ENCODE results near the gene SPPL2B. TPM values are rescaled to one million over a fixed set of nuclear protein-coding genes. Genes with fewer than 3 reads are reported as not detected.

Gene SPPL2B
- total and polyA plus RNA-seq, 4 donors, result 9.5 to 34.6 (median 21.4) TPM

GRCh38 chr19:2325281-2326046, 3.0 kb upstream of the SPPL2B start:
- H3K27me3 ChIP-seq (ENCODE audit: control insufficient read depth in 4 of 4, insufficient read depth in 4 of 4, low read length in 3 of 4), result no peaks in the 10 kb centered on the region
- no peak overlapping the region for H3K4me3 ChIP-seq (ENCODE audit: low read depth in 1 of 3, low read length in 3 of 3)
- 82% methylated on average over 29 of the region's 29 CpGs for WGBS
- peaks cover 0 to 18% (median 3%) of the 10 kb centered on the region in 4 donors for H3K36me3 ChIP-seq (ENCODE audit: control insufficient read depth in 4 of 4, insufficient read depth in 3 of 4, low read depth in 1 of 4, low read length in 3 of 4)
- H3K4me1 ChIP-seq (ENCODE audit: control insufficient read depth in 4 of 4, insufficient read depth in 4 of 4, low read length in 3 of 4), result peaks cover 9 to 27% (median 26%) of the 10 kb centered on the region in 4 donors
- no peak for DNase-seq (ENCODE audit: low spot score)
- TF ChIP-seq YY1 (IDR thresholded peaks at IDR 0.05), result no peak
- H3K9me3 ChIP-seq (ENCODE audit: control insufficient read depth in 4 of 4, low read length in 3 of 4), result no peaks in the 10 kb centered on the region
- H3K27ac ChIP-seq (ENCODE audit: low read depth in 1 of 2, low read length in 2 of 2), result no peak overlapping the region
- no peak overlapping the region for H3K9ac ChIP-seq (ENCODE audit: low read depth in 1 of 2, low read length in 2 of 2)

- Histone ChIP-seq H3K9ac (ENCODE audit: low read depth in 1 of 2, low read length in 2 of 2) (no peak overlapping the region), H3K27ac (ENCODE audit: low read depth in 1 of 2, low read length in 2 of 2) (no peak overlapping the region), H3K9me3 (ENCODE audit: control insufficient read depth in 4 of 4, low read length in 3 of 4) (no peaks in the 10 kb centered on the region), H3K4me3 (ENCODE audit: low read depth in 1 of 3, low read length in 3 of 3) (no peak overlapping the region), H3K4me1 (ENCODE audit: control insufficient read depth in 4 of 4, insufficient read depth in 4 of 4, low read length in 3 of 4) (peaks cover 13 to 39% (median 33%) of the 10 kb centered on the region in 4 donors), H3K36me3 (ENCODE audit: control insufficient read depth in 4 of 4, insufficient read depth in 3 of 4, low read depth in 1 of 4, low read length in 3 of 4) (peaks cover 0 to 15% (median 2%) of the 10 kb centered on the region in 4 donors), H3K27me3 (ENCODE audit: control insufficient read depth in 4 of 4, insufficient read depth in 4 of 4, low read length in 3 of 4) (no peaks in the 10 kb centered on the region)
- no peak for TF ChIP-seq ATF3 (IDR thresholded peaks at IDR 0.05)
- no peak for TF ChIP-seq FOXA2 (IDR thresholded peaks at IDR 0.05)
- no peak for TF ChIP-seq RXRA (IDR thresholded peaks at IDR 0.05)
- TF ChIP-seq EGR1 (IDR thresholded peaks at IDR 0.05; ENCODE audit: low read depth in 2 of 2), result no peak
- TF ChIP-seq GABPA (IDR thresholded peaks at IDR 0.05 in 1 of 2, conservative IDR thresholded peaks at IDR 0.05 in 1 of 2), result no peak
- TF ChIP-seq MAX (IDR thresholded peaks at IDR 0.05), result no peak
- TF ChIP-seq FOXA1 (IDR thresholded peaks at IDR 0.05), result no peak
- TF ChIP-seq TAF1 (conservative IDR thresholded peaks at IDR 0.05), result no peak
- WGBS, result 93% methylated on average over 16 of the region's 16 CpGs
- no peak for DNase-seq (ENCODE audit: low spot score)
Observed at GRCh38 chr19:2326699-2327360, 1.7 kb upstream of the SPPL2B start.

GRCh38 chr19:2327773-2328400, 597 bp upstream of the SPPL2B start:
- no peaks in the 10 kb centered on the region for H3K27me3 ChIP-seq (ENCODE audit: control insufficient read depth in 4 of 4, insufficient read depth in 4 of 4, low read length in 3 of 4)
- peaks cover 0 to 12% (median 1%) of the 10 kb centered on the region in 4 donors for H3K36me3 ChIP-seq (ENCODE audit: control insufficient read depth in 4 of 4, insufficient read depth in 3 of 4, low read depth in 1 of 4, low read length in 3 of 4)
- H3K4me3 ChIP-seq (ENCODE audit: low read depth in 1 of 3, low read length in 3 of 3), result peak overlapping the region; percentile 86 to 96 (median 90)
- peak overlapping the region; percentile 51 to 84 for H3K9ac ChIP-seq (ENCODE audit: low read depth in 1 of 2, low read length in 2 of 2)
- TF ChIP-seq FOXA2 (IDR thresholded peaks at IDR 0.05), result no peak
- TF ChIP-seq HNF4G (IDR thresholded peaks at IDR 0.05), result no peak
- no peak for TF ChIP-seq HNF4A (conservative IDR thresholded peaks at IDR 0.05)
- TF ChIP-seq EGR1 (IDR thresholded peaks at IDR 0.05; ENCODE audit: low read depth in 2 of 2), result no peak
- TF ChIP-seq NR2F2 (IDR thresholded peaks at IDR 0.05), result no peak
- no peak for TF ChIP-seq ATF3 (IDR thresholded peaks at IDR 0.05)
- no peak for TF ChIP-seq CTCF (IDR thresholded peaks at IDR 0.05; ENCODE audit: low read depth, low read length, missing input control)
- no peak for TF ChIP-seq REST (IDR thresholded peaks at IDR 0.05)
- TF ChIP-seq MAX (IDR thresholded peaks at IDR 0.05), result no peak
- TF ChIP-seq ZBTB33 (IDR thresholded peaks at IDR 0.05), result no peak
- TF ChIP-seq YY1 (IDR thresholded peaks at IDR 0.05), result no peak
- no peak for DNase-seq (ENCODE audit: low spot score)
- WGBS, result 5% methylated on average over 18 of the region's 18 CpGs
- peaks cover 13 to 40% (median 33%) of the 10 kb centered on the region in 4 donors for H3K4me1 ChIP-seq (ENCODE audit: control insufficient read depth in 4 of 4, insufficient read depth in 4 of 4, low read length in 3 of 4)
- H3K27ac ChIP-seq (ENCODE audit: low read depth in 1 of 2, low read length in 2 of 2), result peak overlapping the region; percentile 11 to 62
- no peaks in the 10 kb centered on the region for H3K9me3 ChIP-seq (ENCODE audit: control insufficient read depth in 4 of 4, low read length in 3 of 4)

Data from liver (tissue), 9 donors.